Naive B cell (primary cell): Measurements from ENCODE around the gene ARMH1. TPM values are rescaled to one million over a fixed set of nuclear protein-coding genes. Genes with fewer than 3 reads are reported as not detected.

ENCODE experiments used
- ATAC-seq, 2 donors: fragments of 150-1000 bp; cut with Tn5 transposase; 2 replicates each; pipeline ENCODE4 v1.10.0; 2021; ENCODE audit warnings: low read depth in 2 of 2, mild to moderate bottlenecking in 2 of 2, moderate library complexity in 2 of 2
- DNase-seq: peaks from one replicate; pipeline ENCODE4 v3.0.0; 2022
- H3K27ac Mint-ChIP-seq, 6 donors: one replicate each; pipeline ENCODE4 v1.8.0; 2020 to 2022; ENCODE audit warnings: mild to moderate bottlenecking in 6 of 6, mixed read lengths in 6 of 6, moderate library complexity in 5 of 6, inconsistent platforms in 2 of 6
- H3K27me3 Mint-ChIP-seq, 3 donors: one replicate each; pipeline ENCODE4 v1.8.0; 2021 to 2022; ENCODE audit warnings: mixed read lengths in 3 of 3, mild to moderate bottlenecking in 1 of 3
- H3K36me3 Mint-ChIP-seq, 2 donors: one replicate each; pipeline ENCODE4 v1.8.0; 2020 to 2022; ENCODE audit warnings: mixed read lengths in 2 of 2, inconsistent platforms in 1 of 2, mild to moderate bottlenecking in 1 of 2
- H3K4me1 Mint-ChIP-seq, 3 donors: one replicate each; pipeline ENCODE4 v1.8.0; 2020 to 2022; ENCODE audit warnings: mixed read lengths in 3 of 3, inconsistent platforms in 1 of 3, mild to moderate bottlenecking in 1 of 3, moderate library complexity in 1 of 3
- H3K4me3 Mint-ChIP-seq, 8 donors: one replicate each; pipeline ENCODE4 v1.8.0; 2020 to 2022; ENCODE audit warnings: mild to moderate bottlenecking in 8 of 8, mixed read lengths in 8 of 8, moderate library complexity in 8 of 8, inconsistent platforms in 2 of 8
- H3K9me3 Mint-ChIP-seq, 7 donors: one replicate each; pipeline ENCODE4 v1.8.0; 2020 to 2022; ENCODE audit warnings: mixed read lengths in 7 of 7, mild to moderate bottlenecking in 5 of 7, inconsistent platforms in 2 of 7, moderate library complexity in 1 of 7
- polyA plus RNA-seq, 6 donors: library from polyadenylated mRNA; unstranded; fragments of 300-500 nt; fragmentation: Illumina TruSeq; gene quantifications; one replicate each; pipeline ENCODE4 v1.2.3, GENCODE V29; 2021; ENCODE audit warnings: low read depth in 6 of 6

The ARMH1 gene
- polyA plus RNA-seq, 6 donors from 2014 or later, result 14.0 to 28.1 (median 18.6) TPM

DNA sequence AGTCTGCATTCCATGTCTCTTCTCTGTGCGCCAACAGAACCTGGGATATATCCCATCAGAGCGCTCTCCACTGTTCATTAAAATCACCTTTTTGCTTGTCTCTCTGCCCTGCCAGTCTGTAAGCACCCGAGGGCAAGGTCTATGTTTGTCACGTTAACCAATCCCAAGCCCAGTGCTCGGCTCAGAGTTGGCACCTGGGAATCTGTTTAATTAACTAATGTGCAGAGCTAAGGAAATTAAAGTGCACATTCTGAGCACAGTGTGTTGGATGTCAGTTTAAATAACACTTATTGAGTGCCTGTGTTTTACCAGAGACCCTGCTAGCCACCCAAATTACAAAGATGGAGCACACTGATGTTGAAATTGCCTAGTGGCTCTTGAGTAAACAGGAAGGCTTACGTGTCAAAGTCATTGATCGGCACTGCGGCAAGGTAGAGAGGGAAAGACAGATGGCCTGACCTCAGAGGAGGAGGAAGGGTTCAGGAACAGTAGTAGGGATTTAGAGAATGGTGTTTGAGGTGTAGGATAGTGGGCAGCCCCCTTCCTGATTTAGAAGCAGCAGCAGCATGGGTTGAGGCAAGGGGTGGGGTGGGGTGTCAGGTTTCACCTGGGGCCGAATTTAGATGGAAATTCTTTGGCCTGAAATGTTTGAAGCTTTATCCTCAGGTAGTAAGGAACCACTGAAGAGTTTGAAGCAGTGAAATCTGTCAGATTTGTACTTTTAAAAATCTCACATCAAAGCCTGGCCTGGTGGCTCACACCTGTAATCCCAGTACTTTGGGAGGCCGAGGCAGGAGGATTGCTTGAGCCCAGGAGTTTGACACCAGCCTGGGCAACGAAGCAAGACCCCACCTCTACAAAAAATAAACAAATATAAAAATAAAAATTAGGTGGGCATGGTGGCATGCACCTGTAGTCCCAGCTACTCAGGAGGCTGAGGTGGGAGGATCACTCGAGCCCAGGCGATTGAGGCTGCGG lies 7.7 kb downstream of the ARMH1 start:
- no peak for ATAC-seq
- peaks cover 3 to 9% (median 7%) of the 10 kb centered on the region in 3 donors for H3K4me1 Mint-ChIP-seq

GRCh38 chr1:44682883-44683265 lies 8.4 kb downstream of the ARMH1 start:
- H3K36me3 Mint-ChIP-seq, result no peaks in the 10 kb centered on the region
- peak overlapping the region in 1 of 8 donors; percentile 9 for H3K4me3 Mint-ChIP-seq
- H3K27ac Mint-ChIP-seq, result peak overlapping the region in 1 of 6 donors; percentile 64
- peaks cover 3 to 9% (median 7%) of the 10 kb centered on the region in 3 donors for H3K4me1 Mint-ChIP-seq
- H3K9me3 Mint-ChIP-seq, result no peaks in the 10 kb centered on the region
- ATAC-seq, result no peak
- H3K27me3 Mint-ChIP-seq, result no peaks in the 10 kb centered on the region
- DNase-seq, result no peak

More for the DNA sequence above, 7.7 kb downstream of the ARMH1 start:
- no peaks in the 10 kb centered on the region for H3K27me3 Mint-ChIP-seq
- no peaks in the 10 kb centered on the region for H3K36me3 Mint-ChIP-seq
- H3K4me3 Mint-ChIP-seq, result no peak overlapping the region
- no peaks in the 10 kb centered on the region for H3K9me3 Mint-ChIP-seq
- no peak for DNase-seq
- peak overlapping the region in 1 of 6 donors; percentile 87 for H3K27ac Mint-ChIP-seq

- DNase-seq (no peak), ATAC-seq (no peak)
- Mint-ChIP-seq H3K4me1 (peaks cover 3 to 9% (median 7%) of the 10 kb centered on the region in 3 donors), H3K27me3 (no peaks in the 10 kb centered on the region), H3K36me3 (no peaks in the 10 kb centered on the region), H3K4me3 (no peak overlapping the region), H3K9me3 (no peaks in the 10 kb centered on the region), H3K27ac (peak overlapping the region in 2 of 6 donors; percentile 21 to 29)
Measured at GRCh38 chr1:44684525-44684924, 10.0 kb downstream of the ARMH1 start.

- Mint-ChIP-seq H3K36me3 (no peaks in the 10 kb centered on the region), H3K4me1 (peaks cover 4 to 9% (median 7%) of the 10 kb centered on the region in 3 donors), H3K27me3 (no peaks in the 10 kb centered on the region), H3K9me3 (no peaks in the 10 kb centered on the region), H3K27ac (peak overlapping the region in 1 of 6 donors; percentile 72), H3K4me3 (no peak overlapping the region)
- ATAC-seq (no peak), DNase-seq (no peak)
Measured at GRCh38 chr1:44685218-44685617, 10.7 kb downstream of the ARMH1 start.

GRCh38 chr1:44685881-44686280 lies 11.4 kb downstream of the ARMH1 start:
- no peaks in the 10 kb centered on the region for H3K27me3 Mint-ChIP-seq
- no peaks in the 10 kb centered on the region for H3K36me3 Mint-ChIP-seq
- H3K9me3 Mint-ChIP-seq, result no peaks in the 10 kb centered on the region
- no peak overlapping the region for H3K4me3 Mint-ChIP-seq
- H3K27ac Mint-ChIP-seq, result peak overlapping the region in 1 of 6 donors; percentile 45
- DNase-seq, result no peak
- ATAC-seq, result no peak
- peaks cover 7 to 9% (median 7%) of the 10 kb centered on the region in 3 donors for H3K4me1 Mint-ChIP-seq

- no peak for ATAC-seq
- Mint-ChIP-seq H3K4me1 (peaks cover 10 to 15% (median 10%) of the 10 kb centered on the region in 3 donors), H3K9me3 (no peaks in the 10 kb centered on the region), H3K27ac (no peak overlapping the region), H3K4me3 (no peak overlapping the region), H3K36me3 (no peaks in the 10 kb centered on the region), H3K27me3 (peaks cover 0 to 5% (median 0%) of the 10 kb centered on the region in 3 donors)
- no peak for DNase-seq
Measured at GRCh38 chr1:44688760-44689446, 14.4 kb downstream of the ARMH1 start.

GRCh38 chr1:44689447-44689765 lies 14.9 kb downstream of the ARMH1 start:
- ATAC-seq, result no peak
- Mint-ChIP-seq H3K4me1 (peaks cover 10 to 16% (median 11%) of the 10 kb centered on the region in 3 donors), H3K36me3 (no peaks in the 10 kb centered on the region), H3K9me3 (no peaks in the 10 kb centered on the region), H3K27me3 (peaks cover 0 to 5% (median 0%) of the 10 kb centered on the region in 3 donors), H3K4me3 (no peak overlapping the region), H3K27ac (no peak overlapping the region)
- no peak for DNase-seq

DNA sequence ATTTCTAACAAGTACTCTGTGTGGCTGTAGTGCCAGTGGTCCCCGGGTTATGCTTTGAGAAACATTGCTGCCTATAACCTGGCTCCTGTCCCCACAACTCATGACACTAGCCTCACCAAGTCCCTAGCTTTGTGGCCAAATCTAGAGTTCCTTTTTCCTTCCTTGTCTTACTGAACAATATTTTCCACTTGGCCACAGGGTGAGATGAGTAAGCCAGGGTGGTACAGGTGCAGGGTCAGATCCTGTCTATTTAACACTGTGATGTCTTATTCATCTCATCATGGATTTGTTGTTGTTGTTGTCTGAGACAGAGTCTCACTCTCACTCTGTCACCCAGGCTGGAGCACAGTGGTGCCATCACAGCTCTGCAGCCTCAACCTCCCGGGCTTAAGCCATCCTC lies 18.6 kb downstream of the ARMH1 start:
- peaks cover 38 to 47% (median 44%) of the 10 kb centered on the region in 3 donors for H3K4me1 Mint-ChIP-seq
- no peaks in the 10 kb centered on the region for H3K9me3 Mint-ChIP-seq
- no peaks in the 10 kb centered on the region for H3K36me3 Mint-ChIP-seq
- peaks cover 0 to 5% (median 0%) of the 10 kb centered on the region in 3 donors for H3K27me3 Mint-ChIP-seq
- ATAC-seq, result no peak
- DNase-seq, result no peak
- no peak overlapping the region for H3K4me3 Mint-ChIP-seq
- peak overlapping the region in 2 of 6 donors; percentile 17 to 25 for H3K27ac Mint-ChIP-seq

DNA sequence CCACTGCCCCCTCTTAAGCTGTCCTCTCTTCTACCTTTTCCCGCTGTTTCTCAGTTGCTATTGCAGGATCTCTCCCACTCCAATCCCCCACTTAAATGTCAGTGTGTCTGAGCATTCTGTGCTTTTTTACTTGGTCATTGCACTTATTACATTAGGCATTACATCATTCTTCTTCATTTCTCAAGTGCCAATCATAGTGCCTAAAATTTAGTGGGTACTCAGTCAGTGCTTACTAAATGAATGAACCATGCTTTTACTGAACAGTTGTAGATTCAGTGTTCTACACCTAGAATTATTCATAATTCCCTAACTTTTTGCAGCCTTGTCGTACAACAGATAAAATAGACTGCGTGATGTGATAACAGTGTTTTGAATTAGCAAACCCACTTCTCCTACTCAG lies 19.4 kb downstream of the ARMH1 start:
- no peak for ATAC-seq
- Mint-ChIP-seq H3K27me3 (peaks cover 0 to 5% (median 0%) of the 10 kb centered on the region in 3 donors), H3K9me3 (no peaks in the 10 kb centered on the region), H3K4me1 (peaks cover 40 to 55% (median 48%) of the 10 kb centered on the region in 3 donors), H3K4me3 (peak overlapping the region in 1 of 8 donors; percentile 61), H3K27ac (peak overlapping the region in 2 of 6 donors; percentile 77 to 95), H3K36me3 (no peaks in the 10 kb centered on the region)
- no peak for DNase-seq

DNA sequence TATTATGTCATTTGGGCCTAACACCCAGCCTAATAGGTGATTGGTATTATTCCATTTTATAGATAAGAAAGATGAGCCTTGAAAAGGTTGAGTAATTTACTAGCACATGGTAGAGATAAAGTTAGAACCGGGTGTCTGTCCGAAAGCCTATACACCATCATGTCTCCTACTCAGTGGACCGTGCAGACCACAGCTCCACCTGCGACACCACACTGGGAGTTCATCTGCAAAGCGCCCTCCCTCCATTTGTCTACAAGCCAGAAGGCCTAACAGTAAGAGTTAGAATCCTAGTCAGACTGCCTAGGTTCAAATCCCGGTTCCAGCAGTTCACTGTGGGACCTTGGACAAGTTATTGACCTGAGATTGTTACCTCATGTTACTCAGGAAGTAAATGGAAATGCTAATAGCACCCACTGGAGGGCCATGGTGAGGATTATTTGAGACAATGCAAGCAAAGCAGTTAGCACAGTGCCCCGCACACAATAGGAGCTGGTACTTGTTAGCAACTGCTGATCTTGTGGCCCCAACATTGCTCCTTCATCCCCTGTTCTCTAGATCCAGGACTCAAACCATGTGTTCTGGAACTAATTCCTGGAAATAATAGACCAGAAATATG lies 20.5 kb downstream of the ARMH1 start:
- ATAC-seq (peak; percentile 73 to 83), DNase-seq (peak; percentile 40)
- H3K4me1 Mint-ChIP-seq, result peaks cover 40 to 56% (median 48%) of the 10 kb centered on the region in 3 donors
- no peaks in the 10 kb centered on the region for H3K9me3 Mint-ChIP-seq
- peak overlapping the region in 5 of 6 donors; percentile 5 to 75 (median 15) for H3K27ac Mint-ChIP-seq
- no peaks in the 10 kb centered on the region for H3K36me3 Mint-ChIP-seq
- H3K4me3 Mint-ChIP-seq, result peak overlapping the region in 6 of 8 donors; percentile 22 to 66 (median 42)
- peaks cover 0 to 5% (median 0%) of the 10 kb centered on the region in 3 donors for H3K27me3 Mint-ChIP-seq

DNA sequence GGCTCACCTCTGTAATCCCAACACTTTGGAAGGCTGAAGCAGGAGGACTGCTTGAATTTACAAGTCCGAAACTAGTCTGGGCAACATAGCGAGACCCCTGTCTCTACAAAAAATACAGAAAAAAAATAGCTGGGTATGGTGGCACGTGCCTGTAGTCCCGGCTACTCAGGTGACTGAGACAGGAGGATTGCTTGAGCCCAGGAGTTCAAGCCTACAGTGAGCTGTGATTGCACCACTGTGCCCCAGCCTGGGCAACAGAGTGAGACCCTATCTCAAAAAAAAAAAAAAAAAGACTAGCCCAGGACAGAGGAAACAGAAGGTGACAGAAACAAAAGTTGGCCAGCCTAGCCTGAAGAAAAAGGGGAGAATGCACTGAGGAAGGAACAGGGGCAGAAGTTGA lies 21.2 kb downstream of the ARMH1 start:
- no peak for DNase-seq
- H3K27ac Mint-ChIP-seq, result no peak overlapping the region
- H3K36me3 Mint-ChIP-seq, result no peaks in the 10 kb centered on the region
- peaks cover 36 to 56% (median 48%) of the 10 kb centered on the region in 3 donors for H3K4me1 Mint-ChIP-seq
- no peak for ATAC-seq
- H3K9me3 Mint-ChIP-seq, result no peaks in the 10 kb centered on the region
- H3K4me3 Mint-ChIP-seq, result peak overlapping the region in 2 of 8 donors; percentile 30 to 43
- H3K27me3 Mint-ChIP-seq, result peaks cover 0 to 5% (median 0%) of the 10 kb centered on the region in 3 donors

- Mint-ChIP-seq H3K27ac (peak overlapping the region in 1 of 6 donors; percentile 82), H3K36me3 (no peaks in the 10 kb centered on the region), H3K4me1 (peaks cover 36 to 57% (median 48%) of the 10 kb centered on the region in 3 donors), H3K4me3 (peak overlapping the region in 1 of 8 donors; percentile 79), H3K27me3 (peaks cover 0 to 5% (median 0%) of the 10 kb centered on the region in 3 donors), H3K9me3 (no peaks in the 10 kb centered on the region)
- ATAC-seq (no peak), DNase-seq (no peak)
Measured at GRCh38 chr1:44696101-44696500, 21.6 kb downstream of the ARMH1 start.

DNA sequence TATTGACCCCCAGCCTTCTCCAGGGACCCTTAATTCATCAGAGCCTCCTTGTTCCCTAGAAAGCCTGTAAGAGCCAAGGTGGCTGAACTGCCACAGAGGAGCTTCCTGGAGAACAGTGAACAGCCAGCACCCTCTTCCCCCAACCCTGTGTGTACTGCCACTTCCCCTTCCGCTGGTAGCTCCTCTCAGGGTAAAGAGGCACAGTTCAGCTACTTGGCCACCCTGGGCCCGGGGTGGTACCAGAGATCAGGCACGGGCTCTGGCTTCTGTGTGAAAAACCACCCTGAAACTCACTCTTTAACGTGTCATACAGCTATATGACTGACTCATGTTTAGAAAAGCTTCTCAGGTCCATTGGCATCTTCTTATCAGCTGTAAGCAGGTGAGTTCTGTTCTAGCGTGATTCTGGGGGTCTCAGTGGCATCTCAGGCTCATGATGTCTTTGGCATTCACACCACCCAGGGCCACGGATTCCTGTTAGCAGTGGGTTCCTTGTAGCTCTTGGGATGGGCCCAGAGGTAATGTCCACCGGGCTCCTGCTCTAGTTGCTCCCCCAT lies 22.4 kb downstream of the ARMH1 start:
- ATAC-seq, result peak; percentile 80 to 82

More for the DNA sequence above, 22.4 kb downstream of the ARMH1 start:
- Mint-ChIP-seq H3K36me3 (no peaks in the 10 kb centered on the region), H3K9me3 (no peaks in the 10 kb centered on the region), H3K27me3 (no peaks in the 10 kb centered on the region), H3K27ac (peak overlapping the region; percentile 37 to 87 (median 76)), H3K4me1 (peaks cover 36 to 58% (median 48%) of the 10 kb centered on the region in 3 donors), H3K4me3 (peak overlapping the region in 7 of 8 donors; percentile 15 to 81 (median 63))
- peak; percentile 51 for DNase-seq
